Hepatocyte (in vitro differentiated cells): ENCODE data around the gene USHBP1.

ENCODE experiments used
- EZH2 ChIP-seq: fragments of 200-600 bp; sonication (generic); IDR thresholded peaks from 2 replicates; pipeline ENCODE4 v1.6.1; 2016; ENCODE audit warnings: antibody characterized with exemption, mild to moderate bottlenecking, borderline replicate concordance
- EZH2phosphoT487 ChIP-seq: fragments of 200-600 bp; sonication (generic); IDR thresholded peaks from one replicate; pipeline ENCODE4 v1.6.1; 2018; ENCODE audit warnings: antibody characterized with exemption, mild to moderate bottlenecking, low read depth, moderate library complexity; ENCODE audit not compliant: unreplicated experiment, severe bottlenecking
- TF ChIP-seq, protein P1 (sequence below): fragments of 200-600 bp; sonication (generic); IDR thresholded peaks from 2 replicates; pipeline ENCODE4 v1.5.1; 2016; ENCODE audit warnings: antibody characterized with exemption, mild to moderate bottlenecking; ENCODE audit not compliant: poor library complexity

DNA sequence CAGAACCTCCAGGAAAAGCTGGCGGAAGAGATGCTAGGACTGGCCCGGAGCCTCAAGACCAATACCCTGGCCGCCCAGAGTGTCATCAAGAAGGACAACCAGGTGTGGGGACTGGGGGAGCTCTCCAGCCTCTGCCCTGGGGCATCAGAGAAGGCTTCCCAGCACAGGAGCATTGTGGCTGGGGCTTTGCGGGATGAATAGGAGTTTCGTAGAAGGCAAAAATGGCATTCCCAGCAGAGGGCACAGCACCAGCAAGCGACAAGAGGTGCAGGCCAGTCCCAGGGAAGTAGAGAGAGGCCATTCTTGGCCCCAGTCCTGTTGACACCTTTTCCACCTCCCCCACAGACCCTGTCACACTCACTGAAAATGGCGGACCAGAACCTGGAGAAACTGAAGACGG is 45.3 kb downstream of the USHBP1 start:
- TF ChIP-seq, protein P1, sequence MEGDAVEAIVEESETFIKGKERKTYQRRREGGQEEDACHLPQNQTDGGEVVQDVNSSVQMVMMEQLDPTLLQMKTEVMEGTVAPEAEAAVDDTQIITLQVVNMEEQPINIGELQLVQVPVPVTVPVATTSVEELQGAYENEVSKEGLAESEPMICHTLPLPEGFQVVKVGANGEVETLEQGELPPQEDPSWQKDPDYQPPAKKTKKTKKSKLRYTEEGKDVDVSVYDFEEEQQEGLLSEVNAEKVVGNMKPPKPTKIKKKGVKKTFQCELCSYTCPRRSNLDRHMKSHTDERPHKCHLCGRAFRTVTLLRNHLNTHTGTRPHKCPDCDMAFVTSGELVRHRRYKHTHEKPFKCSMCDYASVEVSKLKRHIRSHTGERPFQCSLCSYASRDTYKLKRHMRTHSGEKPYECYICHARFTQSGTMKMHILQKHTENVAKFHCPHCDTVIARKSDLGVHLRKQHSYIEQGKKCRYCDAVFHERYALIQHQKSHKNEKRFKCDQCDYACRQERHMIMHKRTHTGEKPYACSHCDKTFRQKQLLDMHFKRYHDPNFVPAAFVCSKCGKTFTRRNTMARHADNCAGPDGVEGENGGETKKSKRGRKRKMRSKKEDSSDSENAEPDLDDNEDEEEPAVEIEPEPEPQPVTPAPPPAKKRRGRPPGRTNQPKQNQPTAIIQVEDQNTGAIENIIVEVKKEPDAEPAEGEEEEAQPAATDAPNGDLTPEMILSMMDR, result no peak
- no peak for TF ChIP-seq EZH2
- TF ChIP-seq EZH2phosphoT487, result no peak
